ENCODE data around the gene MYH8. TPM values are rescaled to one million over a fixed set of nuclear protein-coding genes. Genes with fewer than 3 reads are reported as not detected.

Gene MYH8
- not detected in 5 replicates for total RNA-seq (2022; extraction: Qiagen RNA extraction)

GRCh38 chr17:10421900-10422542, at the start of gene MYH8:
MYH8 (minus strand) TSS chr17:10421950; CDS start chr17:10420227, 1,723 bp downstream.

GRCh38 chr17:10469459-10469858, 47.7 kb upstream of the MYH8 start, which contains the start of gene MYH4:
MYH4 (minus strand) TSS chr17:10469559; CDS start chr17:10466745, 2,814 bp downstream.

GRCh38 chr17:10372906-10373305, 48.8 kb downstream of the MYH8 start, which contains the start of gene MYH13:
MYH13 (minus strand) TSS chr17:10373006; CDS start chr17:10364530, 8,476 bp downstream.

Other genes with a start within 250 kb of the MYH8 start
- 0.23 to 0.67 TPM (median 0.46 TPM) in 5 replicates for gene GAS7, start 223.3 kb downstream of the MYH8 start, total RNA-seq (2022; extraction: Qiagen RNA extraction)
- 0.01 to 0.02 TPM in 2 of 5 replicates, not detected in the others for gene MYH13, start 48.9 kb downstream of the MYH8 start, total RNA-seq (2022; extraction: Qiagen RNA extraction)
- gene MYH4, start 47.6 kb upstream of the MYH8 start, total RNA-seq (2022; extraction: Qiagen RNA extraction), result not detected in 5 replicates
- gene MYH1, start 96.6 kb upstream of the MYH8 start, total RNA-seq (2022; extraction: Qiagen RNA extraction), result not detected in 5 replicates
- not detected in 5 replicates for gene MYH2, start 127.7 kb upstream of the MYH8 start, total RNA-seq (2022; extraction: Qiagen RNA extraction)
- 0.64 to 1.2 TPM (median 0.88 TPM) in 5 replicates for gene MYH3, start 235.4 kb upstream of the MYH8 start, total RNA-seq (2022; extraction: Qiagen RNA extraction)

All from A549 treated with Hydrocortisone at 1 μM for 4 hours (cell line).